Measurements from ENCODE around the gene INTS15. TPM values are rescaled to one million over a fixed set of nuclear protein-coding genes. Genes with fewer than 3 reads are reported as not detected.

INTS15 gene
- total and polyA plus RNA-seq, 2 donors (not counting 3 experiments of a cell fraction or from before 2014, with no cell fraction given): 35.7 to 51.6 TPM

DNA sequence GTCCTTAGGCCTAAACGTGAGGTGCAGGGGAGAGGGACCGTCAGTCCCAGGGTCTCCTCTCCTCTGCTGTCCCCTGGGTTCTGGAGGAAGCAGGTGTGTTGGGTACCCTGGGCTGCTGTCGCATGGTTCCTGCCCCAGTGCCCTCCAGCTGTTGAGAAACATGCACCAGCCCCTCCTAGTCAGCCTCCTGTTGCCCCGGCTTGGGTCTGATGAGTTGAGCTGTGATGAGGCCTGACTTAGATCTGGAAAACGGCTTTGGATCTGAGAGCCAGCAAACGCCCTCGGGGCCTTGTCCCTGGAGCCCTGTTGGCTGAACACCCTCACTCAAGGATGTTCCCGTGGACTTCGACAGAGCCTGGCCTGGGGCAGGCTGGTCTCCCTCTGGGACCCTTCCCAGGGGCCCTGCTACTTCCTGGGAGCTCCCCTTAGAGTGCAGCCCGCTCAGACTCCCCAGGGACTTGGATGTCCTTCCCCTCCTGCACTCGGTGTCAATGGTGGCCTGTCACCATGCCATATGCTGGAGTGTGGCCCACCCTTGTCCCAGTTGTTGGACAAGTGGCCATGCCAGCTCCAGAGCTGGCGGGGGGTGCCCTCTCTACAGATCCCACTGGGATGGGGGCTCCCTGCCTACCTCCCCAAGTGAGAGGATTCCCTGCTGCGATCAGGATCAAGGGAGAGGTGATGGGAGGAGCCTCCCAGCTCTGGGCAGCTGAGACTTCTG lies 59.6 kb downstream of the INTS15 start:
- intact Hi-C loops (cut with micrococcal nuclease) (no loop called here), dilution Hi-C loops (cut with MboI; ENCODE audit: extremely low pct_ligation_motif_present, low sequenced_read_pairs) (no loop called here)
- H3K4me2 ChIP-seq (ENCODE audit: insufficient read depth, low read length): no peak overlapping the region
- no peaks in the 10 kb centered on the region for H3K27me3 ChIP-seq (ENCODE audit: control insufficient read depth in 2 of 2, insufficient read depth in 2 of 2, low read length in 2 of 2)
- POLR2A ChIA-PET: no interaction called here
- no peak overlapping the region for H3K9ac ChIP-seq (replicated peaks; ENCODE audit: extremely low read depth, insufficient read depth, low read length)
- H3K36me3 ChIP-seq (ENCODE audit: control insufficient read depth in 2 of 2, extremely low read depth in 1 of 2, insufficient read depth in 2 of 2, low read length in 2 of 2): peaks cover 3 to 25% of the 10 kb centered on the region in 2 experiments
- CTCF ChIA-PET: no interaction called here
- H3K27ac ChIP-seq (ENCODE audit: insufficient read depth, low read depth, low read length): no peak overlapping the region
- no TSS peak for BruUV-seq (replicated peaks)
- no peaks in the 10 kb centered on the region for H3K79me2 ChIP-seq (ENCODE audit: control insufficient read depth, insufficient read depth, low read length)
- H3K9me1 ChIP-seq (replicated peaks; ENCODE audit: control insufficient read depth, extremely low read depth, insufficient read depth, low read length): no peaks in the 10 kb centered on the region
- DNase-seq (ENCODE audit: low read depth, low spot score): no peak
- no peak overlapping the region for H3K4me3 ChIP-seq (replicated peaks in 1 of 3; ENCODE audit: insufficient read depth in 1 of 3, low read depth in 1 of 3, low read length in 3 of 3)
- no peaks in the 10 kb centered on the region for H3K9me3 ChIP-seq (replicated peaks; ENCODE audit: control insufficient read depth, insufficient read depth, low read length)
- H2AFZ ChIP-seq (ENCODE audit: low read depth, low read length): no peak overlapping the region
- H4K20me1 ChIP-seq (replicated peaks; ENCODE audit: control insufficient read depth, extremely low read depth, insufficient read depth, low read length): no peaks in the 10 kb centered on the region
- TF ChIP-seq GATA2 (IDR thresholded peaks at IDR 0.05; ENCODE audit: insufficient read depth, insufficient read length, low read depth, low read length) (no peak), MYC (IDR thresholded peaks at IDR 0.05; ENCODE audit: low read depth, low read length) (no peak), FOS (IDR thresholded peaks at IDR 0.05; ENCODE audit: borderline replicate concordance, insufficient read depth, low read length) (no peak), JUN (IDR thresholded peaks at IDR 0.05; ENCODE audit: borderline replicate concordance, insufficient read depth, insufficient read length, low read depth) (no peak)
- FAIRE-seq: no peak
- H3K4me1 ChIP-seq (ENCODE audit: control insufficient read depth, extremely low read depth, insufficient read depth, low read length): no peaks in the 10 kb centered on the region

DNA sequence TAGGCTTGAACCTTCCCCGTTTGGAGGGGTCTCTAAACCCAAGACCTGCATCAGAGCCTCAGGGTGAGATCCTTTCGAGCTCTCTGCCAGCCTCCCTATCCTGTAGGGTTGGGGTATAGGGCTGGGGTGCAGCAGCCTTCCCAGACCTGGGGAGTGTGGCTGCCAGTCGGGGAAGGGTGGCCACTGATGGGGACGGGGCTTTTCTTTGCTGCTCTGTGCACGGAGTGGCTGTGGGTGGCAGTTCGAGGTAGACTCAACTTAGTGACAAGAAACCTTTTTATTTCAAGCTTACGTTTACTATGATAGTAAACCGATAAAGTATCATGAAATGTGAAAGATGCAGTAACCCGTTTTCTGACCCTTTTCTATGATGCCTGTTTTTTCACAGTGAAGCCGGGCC lies 60.3 kb downstream of the INTS15 start:
- TF ChIP-seq FOS (IDR thresholded peaks at IDR 0.05; ENCODE audit: borderline replicate concordance, insufficient read depth, low read length) (no peak), POLR2A (IDR thresholded peaks at IDR 0.05; ENCODE audit: low read depth, low read length) (no peak), MYC (IDR thresholded peaks at IDR 0.05; ENCODE audit: low read depth, low read length) (no peak), EZH2 (IDR thresholded peaks at IDR 0.05; ENCODE audit: borderline replicate concordance, low read depth, low read length, severe bottlenecking) (no peak)
- intact Hi-C loops (cut with micrococcal nuclease) (no loop called here), dilution Hi-C loops (cut with MboI; ENCODE audit: extremely low pct_ligation_motif_present, low sequenced_read_pairs) (no loop called here)
- Histone ChIP-seq H3K9me1 (replicated peaks; ENCODE audit: control insufficient read depth, extremely low read depth, insufficient read depth, low read length) (no peaks in the 10 kb centered on the region), H3K36me3 (ENCODE audit: control insufficient read depth in 2 of 2, extremely low read depth in 1 of 2, insufficient read depth in 2 of 2, low read length in 2 of 2) (peaks cover 1 to 19% of the 10 kb centered on the region in 2 experiments), H3K9ac (replicated peaks; ENCODE audit: extremely low read depth, insufficient read depth, low read length) (no peak overlapping the region), H3K9me3 (replicated peaks; ENCODE audit: control insufficient read depth, insufficient read depth, low read length) (no peaks in the 10 kb centered on the region), H2AFZ (ENCODE audit: low read depth, low read length) (no peak overlapping the region), H3K27me3 (ENCODE audit: control insufficient read depth in 2 of 2, insufficient read depth in 2 of 2, low read length in 2 of 2) (no peaks in the 10 kb centered on the region), H3K79me2 (ENCODE audit: control insufficient read depth, insufficient read depth, low read length) (no peaks in the 10 kb centered on the region), H3K4me1 (ENCODE audit: control insufficient read depth, extremely low read depth, insufficient read depth, low read length) (no peaks in the 10 kb centered on the region), H3K4me2 (ENCODE audit: insufficient read depth, low read length) (no peak overlapping the region), H4K20me1 (replicated peaks; ENCODE audit: control insufficient read depth, extremely low read depth, insufficient read depth, low read length) (no peaks in the 10 kb centered on the region), H3K4me3 (replicated peaks in 1 of 3; ENCODE audit: insufficient read depth in 1 of 3, low read depth in 1 of 3, low read length in 3 of 3) (no peak overlapping the region), H3K27ac (ENCODE audit: insufficient read depth, low read depth, low read length) (no peak overlapping the region)
- no TSS peak for BruUV-seq (replicated peaks)
- ChIA-PET POLR2A (no interaction called here), CTCF (no interaction called here)
- no peak for FAIRE-seq
- DNase-seq (ENCODE audit: low read depth, low spot score): no peak
